Stimulated activated naive CD8-positive, alpha-beta T cell treated with anti-CD3 and anti-CD28 coated beads, Interleukin-15, Interleukin-2, amounts not matched to agents 100 ng/mL and 50 ng/mL, for 24 hours (primary cell): Measurements from ENCODE around the gene GLIS1.
"Not testable (repeated sequence)": the region's sequence is repeated elsewhere in the genome, so short reads cannot be mapped to it uniquely, and the experiment has no call there.

Experiments
- H3K27ac Mint-ChIP-seq: one replicate; pipeline ENCODE4 v1.8.0; 2021; ENCODE audit warnings: mild to moderate bottlenecking, mixed read lengths
- H3K27me3 Mint-ChIP-seq: one replicate; pipeline ENCODE4 v1.8.0; 2021; ENCODE audit warnings: mixed read lengths
- H3K36me3 Mint-ChIP-seq: one replicate; pipeline ENCODE4 v1.8.0; 2021; ENCODE audit warnings: low read depth, mixed read lengths
- H3K4me1 Mint-ChIP-seq: one replicate; pipeline ENCODE4 v1.8.0; 2021; ENCODE audit warnings: low read depth, mixed read lengths
- H3K4me3 Mint-ChIP-seq: one replicate; pipeline ENCODE4 v1.8.0; 2021; ENCODE audit warnings: mild to moderate bottlenecking, mixed read lengths
- H3K9me3 Mint-ChIP-seq: one replicate; pipeline ENCODE4 v1.8.0; 2021; ENCODE audit warnings: mixed read lengths

Gene GLIS1

GRCh38 chr1:53562981-53563379 lies 176.0 kb downstream of the GLIS1 start:
- peaks cover 9% of the 10 kb centered on the region for H3K9me3 Mint-ChIP-seq
- peaks cover 20% of the 10 kb centered on the region for H3K27me3 Mint-ChIP-seq
- H3K36me3 Mint-ChIP-seq: no peaks in the 10 kb centered on the region
- H3K4me3 Mint-ChIP-seq: no peak overlapping the region
- H3K4me1 Mint-ChIP-seq: peaks cover 14% of the 10 kb centered on the region
- no peak overlapping the region for H3K27ac Mint-ChIP-seq

GRCh38 chr1:53562291-53562980 lies 176.5 kb downstream of the GLIS1 start:
- Mint-ChIP-seq H3K36me3 (no peaks in the 10 kb centered on the region), H3K4me1 (peaks cover 14% of the 10 kb centered on the region), H3K4me3 (peak overlapping the region; percentile 3), H3K27ac (peak overlapping the region; percentile 42), H3K27me3 (peaks cover 20% of the 10 kb centered on the region), H3K9me3 (peaks cover 9% of the 10 kb centered on the region)

- H3K9me3 Mint-ChIP-seq: peaks cover under 1% of the 10 kb centered on the region
- no peak overlapping the region for H3K4me3 Mint-ChIP-seq
- H3K4me1 Mint-ChIP-seq: peaks cover 14% of the 10 kb centered on the region
- peak overlapping the region; percentile 42 for H3K27ac Mint-ChIP-seq
- no peaks in the 10 kb centered on the region for H3K36me3 Mint-ChIP-seq
- peaks cover 20% of the 10 kb centered on the region for H3K27me3 Mint-ChIP-seq
Observed at GRCh38 chr1:53561503-53562105, 177.4 kb downstream of the GLIS1 start.

GRCh38 chr1:53560581-53561502 lies 178.1 kb downstream of the GLIS1 start:
- H3K27me3 Mint-ChIP-seq: peaks cover 16% of the 10 kb centered on the region
- no peaks in the 10 kb centered on the region for H3K9me3 Mint-ChIP-seq
- H3K27ac Mint-ChIP-seq: no peak overlapping the region
- H3K4me1 Mint-ChIP-seq: peaks cover 14% of the 10 kb centered on the region
- H3K36me3 Mint-ChIP-seq: no peaks in the 10 kb centered on the region
- H3K4me3 Mint-ChIP-seq: no peak overlapping the region

- Mint-ChIP-seq H3K9me3 (no peaks in the 10 kb centered on the region), H3K4me1 (peaks cover 14% of the 10 kb centered on the region), H3K27me3 (peaks cover 8% of the 10 kb centered on the region), H3K27ac (no peak overlapping the region), H3K4me3 (no peak overlapping the region), H3K36me3 (no peaks in the 10 kb centered on the region)
Observed at GRCh38 chr1:53559854-53560580, 178.9 kb downstream of the GLIS1 start.

GRCh38 chr1:53559391-53559815 lies 179.6 kb downstream of the GLIS1 start:
- Mint-ChIP-seq H3K9me3 (no peaks in the 10 kb centered on the region), H3K36me3 (no peaks in the 10 kb centered on the region), H3K27ac (no peak overlapping the region), H3K4me3 (no peak overlapping the region), H3K4me1 (peaks cover 14% of the 10 kb centered on the region), H3K27me3 (peaks cover 6% of the 10 kb centered on the region)

- Mint-ChIP-seq H3K4me1 (peaks cover 19% of the 10 kb centered on the region), H3K4me3 (no peak overlapping the region), H3K36me3 (no peaks in the 10 kb centered on the region), H3K9me3 (no peaks in the 10 kb centered on the region), H3K27ac (no peak overlapping the region), H3K27me3 (peaks cover under 1% of the 10 kb centered on the region)
Observed at GRCh38 chr1:53558739-53559315, 180.1 kb downstream of the GLIS1 start.

- H3K9me3 Mint-ChIP-seq: no peaks in the 10 kb centered on the region
- H3K4me3 Mint-ChIP-seq: no peak overlapping the region
- H3K27ac Mint-ChIP-seq: no peak overlapping the region
- peaks cover 26% of the 10 kb centered on the region for H3K4me1 Mint-ChIP-seq
- H3K27me3 Mint-ChIP-seq: no peaks in the 10 kb centered on the region
- no peaks in the 10 kb centered on the region for H3K36me3 Mint-ChIP-seq
Observed at GRCh38 chr1:53557830-53558738, 180.9 kb downstream of the GLIS1 start.

- Mint-ChIP-seq H3K27me3 (no peaks in the 10 kb centered on the region), H3K4me1 (peaks cover 19% of the 10 kb centered on the region), H3K27ac (no peak overlapping the region), H3K9me3 (no peaks in the 10 kb centered on the region), H3K4me3 (no peak overlapping the region), H3K36me3 (no peaks in the 10 kb centered on the region)
Observed at GRCh38 chr1:53557369-53557768, 181.6 kb downstream of the GLIS1 start.

GRCh38 chr1:53556657-53557227 lies 182.2 kb downstream of the GLIS1 start:
- no peak overlapping the region for H3K27ac Mint-ChIP-seq
- no peaks in the 10 kb centered on the region for H3K36me3 Mint-ChIP-seq
- H3K4me3 Mint-ChIP-seq: no peak overlapping the region
- H3K4me1 Mint-ChIP-seq: peaks cover 13% of the 10 kb centered on the region
- H3K9me3 Mint-ChIP-seq: no peaks in the 10 kb centered on the region
- no peaks in the 10 kb centered on the region for H3K27me3 Mint-ChIP-seq

GRCh38 chr1:53555620-53556326 lies 183.2 kb downstream of the GLIS1 start:
- not testable (repeated sequence) for H3K27me3 Mint-ChIP-seq, H3K9me3 Mint-ChIP-seq, H3K27ac Mint-ChIP-seq, H3K4me3 Mint-ChIP-seq, H3K36me3 Mint-ChIP-seq
- peaks cover 12% of the 10 kb centered on the region for H3K4me1 Mint-ChIP-seq

- no peak overlapping the region for H3K27ac Mint-ChIP-seq
- peaks cover 17% of the 10 kb centered on the region for H3K4me1 Mint-ChIP-seq
- no peak overlapping the region for H3K4me3 Mint-ChIP-seq
- H3K27me3 Mint-ChIP-seq: no peaks in the 10 kb centered on the region
- no peaks in the 10 kb centered on the region for H3K9me3 Mint-ChIP-seq
- no peaks in the 10 kb centered on the region for H3K36me3 Mint-ChIP-seq
Observed at GRCh38 chr1:53554592-53555305, 184.2 kb downstream of the GLIS1 start.
